Measurements from ENCODE around the gene ZSWIM6.

The ZSWIM6 gene

DNA sequence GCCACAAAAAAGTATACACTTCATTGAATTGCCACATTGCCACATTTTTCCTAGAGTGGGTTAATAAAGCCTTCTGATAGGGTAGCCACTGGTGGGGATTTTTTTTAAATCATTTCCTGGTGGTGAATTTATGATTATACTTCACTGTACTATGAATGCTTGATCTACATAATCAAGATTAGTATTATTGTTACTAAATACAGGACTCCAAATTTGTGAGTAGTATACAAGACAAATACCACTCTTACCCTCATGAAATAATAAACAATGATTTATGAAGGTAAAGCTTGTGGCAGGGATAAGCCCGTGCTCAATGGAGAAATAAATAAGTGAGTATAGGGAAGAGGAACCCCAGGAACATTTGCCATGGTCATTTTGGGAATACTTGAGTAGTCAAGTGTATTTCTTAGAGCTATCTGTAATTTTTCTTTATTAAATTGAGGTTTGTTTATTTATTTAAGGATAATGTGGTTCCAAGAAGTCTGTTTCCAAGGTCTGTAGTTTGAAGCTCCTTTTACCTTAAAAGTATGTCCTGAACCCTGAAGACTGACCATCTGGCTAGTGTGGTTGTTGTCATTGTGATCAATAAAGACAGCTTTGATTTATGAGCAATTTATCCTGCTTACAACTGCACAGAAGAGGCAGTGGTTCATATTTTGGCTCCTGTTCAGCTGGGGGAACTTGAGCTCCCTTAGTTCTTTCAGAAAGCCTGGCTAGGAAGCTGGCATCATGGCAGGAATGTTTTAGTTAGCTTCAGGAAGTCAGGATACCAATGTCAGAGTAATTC, 118.6 kb downstream of the ZSWIM6 start:
- DNase-seq = peak; percentile 98

GRCh38 chr5:61455179-61456006, 123.3 kb downstream of the ZSWIM6 start:
- DNase-seq = no peak

GRCh38 chr5:61460471-61460870, 128.4 kb downstream of the ZSWIM6 start:
- no peak for DNase-seq

DNA sequence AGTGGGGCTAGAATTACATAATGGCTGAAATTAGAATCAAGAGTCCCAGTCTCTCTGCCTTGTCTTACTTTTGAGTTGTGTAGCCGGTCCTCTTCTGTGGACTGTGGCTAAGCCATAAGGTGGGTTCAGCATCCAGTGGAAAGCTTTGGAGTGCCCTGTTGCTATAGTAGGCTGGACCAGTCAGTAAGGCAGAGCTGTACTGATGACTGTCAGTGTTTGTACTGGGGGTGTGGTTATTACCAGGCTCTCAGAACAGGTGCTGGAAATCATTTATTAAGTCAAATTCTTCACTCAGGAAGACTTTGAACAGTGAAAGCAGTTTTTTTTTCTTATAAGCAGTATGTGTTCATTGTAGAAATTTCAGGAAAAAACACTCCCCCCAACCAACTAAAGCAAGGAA, 129.4 kb downstream of the ZSWIM6 start:
- no peak for DNase-seq

DNA sequence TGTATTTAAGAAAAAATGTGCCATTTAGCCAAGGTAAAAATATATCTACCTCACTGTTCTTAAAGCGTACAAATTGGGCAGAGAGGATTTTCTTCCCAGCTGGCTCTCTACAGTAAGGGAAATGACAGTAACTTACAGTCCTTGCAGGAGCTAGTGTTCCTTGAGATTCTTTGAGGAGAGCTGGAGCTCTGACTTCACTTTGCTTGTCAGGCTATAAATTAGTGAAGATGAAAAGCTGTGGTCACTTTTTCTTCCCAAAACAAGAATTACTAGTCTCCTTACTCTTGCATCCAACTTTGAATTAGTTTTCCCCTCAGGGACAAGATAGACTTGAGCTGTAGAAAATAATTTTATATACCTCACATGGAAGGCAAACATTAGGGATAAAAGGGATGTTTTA, 129.9 kb downstream of the ZSWIM6 start:
- DNase-seq = no peak

DNA sequence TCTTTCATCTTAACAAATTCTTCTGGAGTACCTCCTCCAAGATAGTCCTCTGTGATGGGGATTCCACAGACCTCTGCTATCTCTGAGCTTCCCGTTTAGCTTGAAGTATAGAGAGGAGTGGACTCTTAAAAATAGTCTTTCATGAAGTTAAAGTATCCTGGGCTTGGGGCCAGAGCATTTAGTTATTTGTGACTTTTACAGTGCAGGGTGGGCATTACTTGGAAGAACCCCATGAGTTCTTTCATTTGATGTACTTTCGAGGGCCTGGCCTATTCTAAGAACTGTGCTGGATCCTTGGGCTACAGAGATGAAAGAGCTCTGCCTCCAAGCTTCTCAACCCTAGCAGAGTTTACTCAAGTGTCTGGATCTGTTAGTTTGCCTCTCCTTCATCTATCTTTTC, 131.5 kb downstream of the ZSWIM6 start:
- DNase-seq = no peak

- no peak for DNase-seq
Observed at GRCh38 chr5:61464512-61464911, 132.5 kb downstream of the ZSWIM6 start.

GRCh38 chr5:61465066-61465465, 133.0 kb downstream of the ZSWIM6 start:
- no peak for DNase-seq

- no peak for DNase-seq
Observed at GRCh38 chr5:61465496-61465895, 133.4 kb downstream of the ZSWIM6 start.

DNA sequence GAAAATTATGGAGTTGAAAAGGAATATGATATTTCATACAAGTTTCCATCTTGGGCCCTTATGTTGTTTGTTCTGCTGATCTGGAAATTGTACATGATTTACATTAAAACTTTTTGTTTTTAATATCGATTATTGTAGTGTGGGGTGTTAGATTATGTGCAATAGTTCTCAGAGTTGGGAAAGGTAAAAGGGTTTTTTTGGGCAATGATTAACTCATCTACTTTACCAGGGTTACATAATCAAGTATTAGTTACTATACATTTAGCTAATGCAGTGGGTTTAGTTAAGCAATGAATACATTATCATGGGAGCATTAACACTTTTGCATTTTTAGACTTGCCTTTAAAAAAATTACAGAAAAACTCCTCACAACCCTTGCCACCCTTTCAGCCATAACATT, 134.0 kb downstream of the ZSWIM6 start:
- DNase-seq = no peak

GRCh38 chr5:61467766-61468482, 135.9 kb downstream of the ZSWIM6 start:
- no peak for DNase-seq

DNA sequence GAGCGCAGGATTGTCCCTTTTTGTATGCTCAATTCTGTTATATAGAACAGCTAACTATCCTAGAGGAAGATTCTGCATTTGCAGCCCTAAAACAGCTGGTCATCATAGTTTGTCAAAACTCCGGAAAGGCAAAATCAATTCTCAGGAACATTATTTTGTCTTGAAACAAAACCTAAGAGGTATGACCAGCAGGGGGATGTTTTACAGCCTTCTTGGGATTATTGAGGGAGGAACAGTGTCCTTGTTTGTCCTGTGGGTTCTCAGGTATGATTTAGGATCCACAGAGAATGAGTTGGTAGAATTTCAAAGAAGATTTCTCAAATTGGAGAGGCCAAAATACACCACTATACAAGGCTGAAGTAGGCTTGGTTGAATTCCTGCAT, 136.4 kb downstream of the ZSWIM6 start:
- no peak for DNase-seq

DNA sequence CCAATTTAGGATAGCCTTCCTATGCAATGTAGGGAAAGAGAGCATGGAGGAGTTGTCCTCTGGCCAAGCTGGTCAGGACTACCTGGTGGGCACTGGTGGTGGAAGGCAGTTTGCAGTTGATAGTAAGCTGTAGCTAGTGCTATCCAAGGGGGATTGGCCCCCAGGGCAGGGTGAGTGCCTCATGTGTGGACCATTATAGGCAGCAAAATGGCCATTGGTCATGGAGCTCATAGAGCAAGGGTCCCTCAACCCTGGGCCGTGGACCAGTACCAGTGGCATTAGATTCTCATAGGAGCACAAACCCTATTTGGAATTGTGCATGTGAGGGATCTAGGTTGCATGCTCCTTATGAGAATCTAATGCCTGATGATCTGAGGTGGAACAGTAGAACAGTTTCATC, 139.3 kb downstream of the ZSWIM6 start:
- no peak for DNase-seq

DNA sequence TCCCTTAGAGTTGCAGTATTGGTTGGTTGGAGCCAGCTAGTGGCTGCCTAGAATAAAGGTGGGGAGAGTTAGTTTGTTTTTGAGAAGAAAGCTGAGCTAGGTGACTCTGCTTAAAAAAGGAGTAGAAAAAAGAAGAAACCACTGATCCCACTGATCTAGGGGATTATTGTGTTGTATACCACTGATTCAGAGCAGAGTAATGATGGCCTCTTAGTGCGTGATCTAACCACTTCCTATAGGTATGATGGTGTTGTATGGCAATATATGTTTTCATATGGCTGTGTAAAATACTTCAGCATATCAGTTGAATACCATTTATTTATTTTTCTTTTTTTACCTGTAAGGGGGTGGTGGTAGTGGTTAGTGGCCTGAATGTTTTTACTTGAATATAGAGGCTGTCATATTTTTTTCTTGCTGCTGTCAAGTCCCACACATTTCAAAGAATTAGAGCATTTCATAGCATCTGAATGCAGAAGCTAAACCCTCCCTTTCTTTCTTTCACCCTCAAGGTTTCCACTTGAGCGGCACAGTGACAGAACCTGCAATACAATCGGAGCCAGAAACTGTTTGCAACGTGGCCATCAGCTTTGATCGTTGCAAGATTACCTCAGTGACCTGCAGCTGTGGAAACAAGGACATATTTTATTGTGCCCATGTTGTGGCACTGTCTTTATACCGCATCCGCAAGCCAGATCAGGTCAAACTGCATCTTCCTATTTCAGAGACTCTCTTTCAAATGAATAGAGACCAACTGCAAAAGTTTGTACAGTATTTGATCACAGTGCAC, 140.3 kb downstream of the ZSWIM6 start:
- no peak for DNase-seq

DNA sequence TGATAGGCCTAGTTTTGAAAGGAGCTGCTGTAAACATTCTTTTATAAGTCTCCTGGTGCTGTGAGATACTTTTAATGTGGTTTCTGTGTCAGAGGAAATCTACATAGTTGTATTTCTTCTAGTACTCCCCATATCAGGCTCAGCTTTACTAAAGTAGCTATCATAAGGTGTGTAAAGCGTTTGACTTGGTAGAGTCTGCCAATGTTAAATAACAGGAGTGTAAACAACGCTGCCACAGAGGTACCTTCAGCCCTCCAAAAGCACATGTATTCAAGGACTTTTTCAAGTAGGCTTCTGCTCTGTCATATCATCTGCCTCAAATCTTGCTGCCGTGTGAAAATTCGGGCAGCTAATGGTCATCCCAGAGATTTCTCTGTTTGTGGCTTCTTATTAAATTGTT, 142.7 kb downstream of the ZSWIM6 start:
- no peak for DNase-seq

- no peak for DNase-seq
Observed at GRCh38 chr5:61477788-61478187, 145.7 kb downstream of the ZSWIM6 start.

- no peak for DNase-seq
Observed at GRCh38 chr5:61479850-61480614, 148.0 kb downstream of the ZSWIM6 start.

DNA sequence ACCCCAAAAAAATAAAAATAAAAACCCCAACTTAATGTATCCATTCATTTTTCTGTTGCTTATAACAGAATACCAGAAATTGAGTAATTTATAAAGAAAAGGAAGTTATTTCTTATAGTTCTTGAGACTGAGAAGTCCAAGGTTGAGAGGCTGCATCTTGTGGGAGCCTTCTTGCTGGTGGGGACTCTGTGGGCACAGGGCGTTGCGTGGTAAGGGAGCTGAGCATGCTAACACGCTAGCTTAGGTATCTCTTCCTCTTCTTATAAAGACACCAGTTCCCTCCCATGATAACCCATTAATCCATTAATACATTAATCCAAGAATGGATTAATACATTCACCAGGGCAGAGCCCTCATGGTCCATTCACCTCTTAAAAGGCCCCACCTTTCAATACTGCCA, 150.9 kb downstream of the ZSWIM6 start:
- DNase-seq = no peak

DNA sequence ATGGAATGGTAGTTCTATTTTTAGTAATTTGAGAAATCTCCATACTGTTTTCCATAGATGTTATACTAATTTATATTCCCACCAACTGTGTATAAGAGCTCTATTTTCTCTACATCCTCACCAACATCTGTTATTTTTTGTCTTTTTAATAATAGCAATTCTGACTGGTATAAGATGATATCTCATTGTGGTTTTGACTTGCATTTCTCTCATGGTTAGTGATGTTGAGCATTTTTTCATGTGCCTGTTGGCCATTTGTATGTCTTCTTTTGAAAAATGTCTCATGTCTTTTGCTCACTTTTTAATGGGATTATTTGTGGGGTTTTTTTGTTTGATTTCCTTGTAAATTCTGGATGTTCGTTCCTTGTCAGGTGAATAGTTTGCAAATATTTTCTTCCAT, 154.4 kb downstream of the ZSWIM6 start:
- no peak for DNase-seq

GRCh38 chr5:61489574-61489973, 157.5 kb downstream of the ZSWIM6 start:
- no peak for DNase-seq

DNA sequence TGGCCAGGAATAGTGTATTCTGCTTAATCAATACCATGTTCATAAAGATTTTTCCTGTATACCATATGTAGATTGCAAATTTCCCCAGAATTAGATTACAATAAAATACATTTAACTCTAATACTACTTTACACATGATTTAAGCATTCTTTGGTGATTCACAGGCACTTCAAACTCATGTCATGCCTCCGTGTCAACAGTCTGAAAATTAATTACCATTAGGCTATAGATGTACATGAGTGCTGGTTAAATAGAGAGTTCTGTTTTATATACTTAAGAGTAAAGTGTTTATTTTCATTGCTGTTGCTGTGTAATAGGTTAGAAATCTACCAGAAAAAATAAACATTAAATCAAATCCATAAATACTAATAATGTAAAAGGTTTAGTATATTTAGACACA, 159.8 kb downstream of the ZSWIM6 start:
- DNase-seq = no peak

GRCh38 chr5:61493973-61494372, 161.9 kb downstream of the ZSWIM6 start:
- DNase-seq = no peak
